Spleen (tissue), 11 donors: ENCODE results near the gene ATXN1. TPM values are rescaled to one million over a fixed set of nuclear protein-coding genes. Genes with fewer than 3 reads are reported as not detected.

Experiments used
- DNase-seq: peaks from one replicate; pipeline ENCODE4 v3.0.0-alpha.2; 2020
- H3K27ac ChIP-seq, 8 donors: fragments of 200-600 bp; sonication (generic) in 7 of 8; 1 replicate in 4 of 8; 2 replicates in 4 of 8; pipeline versions ENCODE4 v1.5.0 to v1.8.0; 2016 to 2021; ENCODE audit warnings: inconsistent platforms in 4 of 8, mild to moderate bottlenecking in 4 of 8, moderate library complexity in 1 of 8
- H3K27me3 ChIP-seq, 7 donors: fragments of 200-600 bp; sonication (generic) in 6 of 7; replicated peaks in 1 of 7; 1 replicate in 4 of 7; 2 replicates in 3 of 7; pipeline versions ENCODE4 v1.5.0 to v1.8.0; 2016 to 2021; ENCODE audit warnings: inconsistent platforms in 3 of 7, mild to moderate bottlenecking in 1 of 7
- H3K36me3 ChIP-seq, 6 donors: fragments of 200-600 bp; sonication (generic) in 5 of 6; 1 replicate in 4 of 6; 2 replicates in 2 of 6; pipeline versions ENCODE4 v1.5.0 to v1.8.0; 2016 to 2021; ENCODE audit warnings: inconsistent platforms in 2 of 6
- H3K4me1 ChIP-seq, 6 donors: fragments of 200-600 bp; sonication (generic) in 5 of 6; 1 replicate in 3 of 6; 2 replicates in 3 of 6; pipeline versions ENCODE4 v1.5.0 to v1.8.0; 2016 to 2021; ENCODE audit warnings: inconsistent platforms in 3 of 6
- H3K4me3 ChIP-seq, 8 donors: fragments of 200-600 bp; sonication (generic) in 7 of 8; 1 replicate in 4 of 8; 2 replicates in 4 of 8; pipeline versions ENCODE4 v1.5.0 to v1.8.0; 2016 to 2021; ENCODE audit warnings: inconsistent platforms in 4 of 8, mild to moderate bottlenecking in 4 of 8, moderate library complexity in 2 of 8
- H3K9me3 ChIP-seq, 8 donors: fragments of 200-600 bp; sonication (generic) in 7 of 8; 1 replicate in 4 of 8; 2 replicates in 4 of 8; pipeline versions ENCODE4 v1.5.0 to v1.8.0; 2016 to 2021; ENCODE audit warnings: inconsistent platforms in 4 of 8
- CTCF ChIP-seq, 11 experiments: fragments of 200-600 bp in 7 of 11; fragments of 450-650 bp in 4 of 11; sonication (generic) in 4 of 11; IDR thresholded peaks in 8 of 11; conservative IDR thresholded peaks in 3 of 11; 1 replicate in 7 of 11; 2 replicates in 4 of 11; pipeline versions ENCODE4 v1.4.0 to v1.8.0; 2016 to 2021; ENCODE audit warnings: antibody characterized with exemption in 11 of 11, inconsistent platforms in 4 of 11, mild to moderate bottlenecking in 1 of 11
- POLR2A ChIP-seq, 3 donors: fragments of 450-650 bp; IDR thresholded peaks; one replicate each; pipeline ENCODE4 v1.5.1; 2017; ENCODE audit warnings: antibody characterized with exemption in 3 of 3, mild to moderate bottlenecking in 1 of 3
- POLR2AphosphoS5 ChIP-seq, 3 donors: sonication (generic); formaldehyde crosslinking; IDR thresholded peaks; one replicate each; pipeline ENCODE4 v1.5.1; 2017; ENCODE audit warnings: antibody characterized with exemption in 3 of 3
- WGBS, 5 donors: extraction: QIAGEN DNeasy Blood & Tissue Kit in 3 of 5; methylation state at CpG; one replicate each; pipeline versions ENCODE4 v1.1.5 to v1.1.7; 2013 to 2018; 5-methylcytosine and 5-hydroxymethylcytosine counted together
- intact Hi-C: fragments of 100-400 bp; cut with DNase I; formaldehyde crosslinking; loops from one replicate; pipeline ENCODE4 v1.15.0; 2023; ENCODE audit warnings: low total_unique reads
- polyA plus RNA-seq, 3 donors: library from polyadenylated mRNA; stranded (reverse); fragments of 200-250 nt; gene quantifications; one replicate each; pipeline ENCODE4 v1.2.1, GENCODE V29; 2013
- total RNA-seq, 7 donors: library from RNA; depleted of rRNA in 3 of 7; stranded (reverse); fragments of >200 nt in 3 of 7; fragmentation: NEBNext Ultra II Directional in 4 of 7; extraction: Animal tissue kit (Norgen Biotek cat#: 25700) in 4 of 7; gene quantifications; one replicate each; pipeline versions ENCODE4 v1.1.0 to v1.2.1, GENCODE V29; 2016 to 2021
- donor health status: healthy with polysubstance abuse.
- donor health status: DM: no; HTN: no; CAD: no; lungs with moderate emphysema.
- donor health status: DM: no; HTN: no; CAD: no.
- donor health status: Bipolar disorder and iron deficiency.
- donor health status: healthy.
- donor health status: DM: no; HTN: no; CAD: no.
- donor health status: DM: yes; HTN: yes; CAD: no.

Gene ATXN1
- total and polyA plus RNA-seq, 10 donors: 3.5 to 123 (median 73.9) TPM

GRCh38 chr6:16803294-16804200 is 42.3 kb upstream of the ATXN1 start:
- WGBS, 5 donors: 65 to 86% (median 79%) methylated on average over 18 to 24 of the region's 24 CpGs
- peaks cover 0 to 9% (median 0%) of the 10 kb centered on the region in 6 donors for H3K4me1 ChIP-seq
- H3K9me3 ChIP-seq: no peaks in the 10 kb centered on the region
- no peaks in the 10 kb centered on the region for H3K36me3 ChIP-seq
- intact Hi-C loops: no loop called here
- no peak for TF ChIP-seq CTCF (IDR thresholded peaks at IDR 0.05 in 8 of 11, conservative IDR thresholded peaks at IDR 0.05 in 3 of 11)
- TF ChIP-seq POLR2A (IDR thresholded peaks at IDR 0.05): no peak
- no peak for TF ChIP-seq POLR2AphosphoS5 (IDR thresholded peaks at IDR 0.05)
- no peak for DNase-seq
- H3K27me3 ChIP-seq: no peaks in the 10 kb centered on the region
- no peak overlapping the region for H3K27ac ChIP-seq
- H3K4me3 ChIP-seq: no peak overlapping the region

GRCh38 chr6:16802071-16802470 is 40.8 kb upstream of the ATXN1 start:
- 36 to 68% (median 61%) methylated on average over 2 of the region's 2 CpGs for WGBS, 5 donors
- Histone ChIP-seq H3K27ac (no peak overlapping the region), H3K9me3 (no peaks in the 10 kb centered on the region), H3K4me3 (no peak overlapping the region), H3K4me1 (peaks cover 0 to 9% (median 0%) of the 10 kb centered on the region in 6 donors), H3K36me3 (no peaks in the 10 kb centered on the region), H3K27me3 (no peaks in the 10 kb centered on the region)
- TF ChIP-seq POLR2A (IDR thresholded peaks at IDR 0.05) (no peak), POLR2AphosphoS5 (IDR thresholded peaks at IDR 0.05) (no peak), CTCF (IDR thresholded peaks at IDR 0.05 in 8 of 11, conservative IDR thresholded peaks at IDR 0.05 in 3 of 11) (no peak)
- DNase-seq: no peak
- intact Hi-C loops: no loop called here

- Histone ChIP-seq H3K4me1 (peaks cover 0 to 9% (median 0%) of the 10 kb centered on the region in 6 donors), H3K9me3 (no peaks in the 10 kb centered on the region), H3K27me3 (no peaks in the 10 kb centered on the region), H3K27ac (no peak overlapping the region), H3K36me3 (no peaks in the 10 kb centered on the region), H3K4me3 (no peak overlapping the region)
- DNase-seq: no peak
- 36 to 58% (median 50%) methylated on average over 2 of the region's 2 CpGs for WGBS, 5 donors
- no peak for TF ChIP-seq POLR2AphosphoS5 (IDR thresholded peaks at IDR 0.05)
- TF ChIP-seq CTCF (IDR thresholded peaks at IDR 0.05 in 8 of 11, conservative IDR thresholded peaks at IDR 0.05 in 3 of 11): no peak
- TF ChIP-seq POLR2A (IDR thresholded peaks at IDR 0.05): no peak
- intact Hi-C loops: no loop called here
Measured at GRCh38 chr6:16800942-16801341, 39.7 kb upstream of the ATXN1 start.

- Histone ChIP-seq H3K4me1 (peaks cover 0 to 9% (median 0%) of the 10 kb centered on the region in 6 donors), H3K27ac (no peak overlapping the region), H3K4me3 (no peak overlapping the region), H3K9me3 (no peaks in the 10 kb centered on the region), H3K36me3 (no peaks in the 10 kb centered on the region), H3K27me3 (no peaks in the 10 kb centered on the region)
- WGBS, 5 donors: 37 to 57% (median 46%) methylated on average over 3 of the region's 3 CpGs
- intact Hi-C loops: no loop called here
- TF ChIP-seq CTCF (IDR thresholded peaks at IDR 0.05 in 8 of 11, conservative IDR thresholded peaks at IDR 0.05 in 3 of 11): no peak
- TF ChIP-seq POLR2A (IDR thresholded peaks at IDR 0.05): no peak
- no peak for TF ChIP-seq POLR2AphosphoS5 (IDR thresholded peaks at IDR 0.05)
- DNase-seq: no peak
Measured at GRCh38 chr6:16800341-16800740, 39.1 kb upstream of the ATXN1 start.
